ENCODE data around the gene ATMIN. TPM values are rescaled to one million over a fixed set of nuclear protein-coding genes. Genes with fewer than 3 reads are reported as not detected.

The ATMIN gene
- total RNA-seq, 1 donor from 2014 or later, result 88.3 TPM

DNA sequence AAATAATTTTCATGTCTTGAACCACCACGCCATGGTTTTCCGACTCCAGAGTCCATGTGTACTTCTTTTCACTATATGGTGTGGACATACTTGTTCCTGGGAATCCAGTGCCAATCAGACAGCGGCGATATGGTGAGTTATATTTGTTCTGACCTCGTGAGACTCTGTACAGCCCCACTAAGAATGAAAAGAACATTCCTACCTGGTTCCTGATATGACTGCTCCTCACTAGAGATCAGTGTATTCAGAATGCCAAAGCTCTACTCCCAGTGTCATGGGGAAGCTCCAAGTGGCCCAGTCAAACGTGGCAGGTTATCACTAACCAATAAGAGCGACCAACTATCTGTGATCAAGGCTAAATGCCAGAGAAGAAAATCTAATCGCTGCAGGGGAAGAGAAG lies 35.3 kb downstream of the ATMIN start:
- no peak for DNase-seq

- no peak for DNase-seq
Measured at GRCh38 chr16:81071805-81072204, 36.2 kb downstream of the ATMIN start.

DNA sequence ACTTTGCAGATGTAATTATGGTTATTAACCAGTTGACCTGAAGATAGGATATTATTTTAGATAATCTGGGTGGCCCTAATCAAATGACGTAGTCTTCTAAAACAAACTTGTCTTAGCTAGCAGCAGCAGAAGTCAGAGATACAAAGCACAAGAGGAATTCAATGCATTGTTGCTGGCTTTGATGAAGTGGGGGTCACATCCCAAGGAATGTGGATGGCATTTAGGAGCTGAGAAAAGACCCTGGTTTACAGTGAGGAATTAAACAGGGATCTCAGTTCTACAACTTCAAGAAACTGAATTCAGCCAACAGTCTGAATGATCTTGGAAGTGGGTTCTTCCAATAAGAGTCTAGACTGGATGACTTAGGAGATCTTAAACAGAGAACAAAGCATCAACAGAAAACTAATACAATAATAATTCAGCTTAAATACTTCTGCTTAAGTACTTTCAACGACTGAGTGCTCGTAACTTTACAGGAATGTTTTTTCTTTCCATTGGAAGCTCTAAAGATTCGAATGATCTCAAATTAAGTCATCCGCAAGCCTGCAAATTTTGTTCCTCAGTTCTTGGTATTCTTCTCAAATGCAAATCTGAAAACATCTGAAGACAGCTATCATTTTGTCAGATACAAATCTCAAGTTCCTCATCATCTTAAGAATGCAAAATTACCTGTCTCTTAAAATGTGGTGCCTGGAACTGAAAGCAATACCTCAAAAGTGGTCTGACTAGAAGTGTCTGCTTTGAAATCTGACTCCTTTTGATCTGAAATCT lies 38.1 kb downstream of the ATMIN start:
- no peak for DNase-seq

GRCh38 chr16:81076566-81077075 lies 41.0 kb downstream of the ATMIN start:
- DNase-seq, result peak; percentile 98

DNA sequence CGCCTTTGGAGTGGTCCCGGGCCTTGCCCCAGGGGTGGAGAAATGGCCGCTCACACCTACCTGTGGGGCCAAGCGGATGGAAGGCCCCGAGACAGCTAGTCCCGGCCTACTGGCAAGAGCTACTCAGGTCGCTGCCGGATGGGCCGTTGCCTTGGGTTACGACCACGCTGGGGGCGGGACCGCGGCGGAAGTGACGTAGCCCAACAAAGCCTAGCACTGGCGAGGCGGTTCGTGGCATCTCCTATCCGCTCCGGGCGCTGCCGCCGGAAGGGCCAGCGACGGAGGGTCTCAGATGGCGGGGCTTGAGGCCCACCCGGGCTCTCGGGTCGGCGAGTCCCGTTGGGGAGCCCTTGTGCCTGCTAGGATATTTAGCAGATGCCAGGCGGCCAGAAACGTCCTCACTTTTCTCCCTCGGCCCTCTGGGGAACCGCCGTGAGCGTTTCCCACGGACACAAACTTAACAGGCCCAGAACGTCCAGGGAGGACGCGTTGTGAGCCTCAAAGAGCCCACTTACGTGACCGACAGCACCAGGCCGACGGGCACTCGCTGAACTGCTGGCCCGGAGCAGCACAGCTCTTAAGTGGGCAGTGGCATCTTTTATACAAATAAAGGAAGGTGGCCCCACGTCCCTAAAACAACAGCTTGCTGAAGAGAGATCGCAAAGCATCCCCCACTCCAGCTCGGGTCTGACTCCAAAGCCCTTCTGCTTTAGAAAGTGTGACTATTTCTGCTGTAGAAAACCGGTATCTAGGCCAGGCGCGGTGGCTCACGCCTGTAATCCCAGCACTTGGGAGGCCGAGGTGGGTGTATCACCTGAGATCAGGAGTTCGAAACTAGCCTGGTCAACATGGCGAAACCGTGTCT lies 41.7 kb downstream of the ATMIN start, which contains the start of gene C16orf46:
TSS of gene C16orf46 (minus strand) at position 163 of the 865 bp plus-strand sequence. CDS start 13,283 bp downstream, outside the sequence.
- peak; percentile 98 for DNase-seq

DNA sequence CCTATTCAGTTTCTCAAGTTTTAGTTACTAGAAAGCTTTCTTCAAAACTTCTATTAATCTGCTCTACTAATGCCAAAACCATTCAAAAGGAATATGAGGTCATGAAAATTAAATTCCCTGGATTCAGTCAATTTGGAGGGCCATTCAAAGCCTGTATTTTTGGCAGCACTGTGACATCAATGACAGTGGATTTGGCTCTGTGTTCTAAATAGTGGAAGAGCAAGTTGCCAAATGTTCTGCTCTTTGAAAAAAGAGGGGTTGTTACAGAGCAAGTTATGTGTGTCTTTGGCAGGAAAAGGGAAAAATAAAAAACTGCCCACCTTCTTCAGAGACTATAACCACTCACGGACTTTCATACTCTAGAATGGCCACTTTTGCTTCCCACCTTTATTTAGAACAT lies 44.6 kb downstream of the ATMIN start:
- no peak for DNase-seq

GRCh38 chr16:81081014-81081413 lies 45.4 kb downstream of the ATMIN start:
- no peak for DNase-seq

GRCh38 chr16:81088836-81089235 lies 53.2 kb downstream of the ATMIN start:
- no peak for DNase-seq

DNA sequence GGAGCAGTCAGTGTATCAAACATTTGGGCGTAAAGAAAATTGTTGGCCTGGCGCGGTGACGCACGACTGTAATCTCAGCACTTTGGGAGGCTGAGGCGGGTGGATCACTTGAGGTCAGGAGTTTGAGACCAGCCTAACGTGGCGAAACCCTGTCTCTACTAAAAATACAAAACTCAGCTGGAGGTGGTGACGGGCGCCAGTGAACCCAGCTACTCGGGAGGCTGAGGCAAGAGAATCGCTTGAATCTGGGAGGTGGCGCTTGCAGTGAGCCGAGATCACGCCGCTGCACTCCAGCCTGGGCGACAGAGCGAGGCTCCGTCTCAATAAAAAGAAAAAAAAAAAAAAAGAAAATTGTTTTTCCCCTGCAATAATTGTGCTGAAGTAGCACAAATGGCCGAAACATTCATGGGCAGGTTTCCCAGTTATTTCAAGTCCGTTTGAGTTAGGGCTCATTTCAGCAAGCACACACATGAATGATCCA lies 59.2 kb downstream of the ATMIN start:
- no peak for DNase-seq

DNA sequence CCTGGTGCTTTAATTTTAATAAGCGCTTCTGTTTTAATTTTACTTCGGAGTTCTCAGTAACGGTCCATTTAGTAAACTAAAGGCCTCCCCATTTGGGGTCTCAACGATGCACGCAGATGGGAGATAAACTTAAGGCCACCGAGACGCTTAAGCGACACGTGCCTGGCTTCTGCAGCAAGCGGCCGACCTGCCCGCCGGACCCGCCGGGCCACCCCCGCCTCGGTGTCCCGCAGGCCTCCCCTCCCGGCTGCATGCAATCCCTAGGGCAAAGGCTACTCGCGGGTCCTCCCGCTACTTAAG lies 60.0 kb downstream of the ATMIN start:
- no peak for DNase-seq

DNA sequence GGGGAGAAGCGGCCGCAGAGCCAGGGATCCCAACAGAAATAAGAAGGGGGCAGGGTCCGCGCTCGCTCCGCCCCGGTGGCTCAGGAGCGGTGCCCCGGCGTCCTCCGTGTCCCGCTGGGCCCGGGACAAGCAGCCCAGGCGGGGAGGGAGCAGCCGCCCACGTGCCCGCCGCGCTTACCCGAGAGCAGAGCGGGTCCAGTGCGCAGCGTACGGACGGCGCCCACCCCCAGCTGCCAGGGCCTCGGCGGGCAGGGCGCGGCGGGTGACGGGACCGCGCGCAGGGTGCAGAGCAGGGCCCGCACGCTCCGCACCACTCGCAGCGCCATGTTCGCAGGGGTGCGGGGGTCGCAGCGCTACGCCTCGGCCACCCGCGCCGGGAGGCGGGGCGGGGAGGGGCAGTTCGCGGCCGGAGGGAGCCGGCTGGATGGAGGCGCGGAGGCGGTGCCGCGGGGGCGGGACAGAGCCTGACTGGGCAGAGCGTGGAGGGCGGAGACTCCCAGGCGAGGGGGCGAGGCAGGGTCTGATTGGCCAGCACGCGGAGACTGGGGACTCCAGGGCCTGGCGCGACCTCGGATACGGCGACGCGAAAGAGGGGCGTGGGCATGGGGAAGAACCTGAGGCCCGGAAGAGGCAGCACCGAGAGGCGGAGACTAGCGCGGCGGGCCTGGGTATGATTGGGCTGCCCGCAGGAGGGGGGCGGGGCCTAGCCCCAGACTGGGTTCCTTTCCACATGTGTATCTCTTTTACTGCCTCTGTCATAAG lies 60.5 kb downstream of the ATMIN start, which contains the start of gene GCSH:
TSS of gene GCSH (minus strand) at position 443 of the 762 bp plus-strand sequence. CDS start at position 326, 117 bp downstream.
- peak; percentile 99 for DNase-seq

GRCh38 chr16:81096715-81097208 lies 61.1 kb downstream of the ATMIN start:
- no peak for DNase-seq

Small RNA genes lying within 50 kb of the gene (small RNA-seq; reads per million reads assigned to genes)
- gene AC092718.3, result not detected

Other genes with a start within 250 kb of the ATMIN start
- 10.0 TPM for gene CDYL2, start 231.2 kb upstream of the ATMIN start, total RNA-seq
- 20.3 TPM for gene CMC2, start 29.0 kb upstream of the ATMIN start, total RNA-seq
- 5.3 TPM for gene CENPN, start 28.6 kb upstream of the ATMIN start, total RNA-seq
- gene C16orf46, start 41.4 kb downstream of the ATMIN start, total RNA-seq, result 1.4 TPM
- 18.2 TPM for gene GCSH, start 60.6 kb downstream of the ATMIN start, total RNA-seq
- gene BCO1, start 202.8 kb downstream of the ATMIN start, total RNA-seq, result 0.31 TPM

Data from occipital lobe (tissue), 3 donors.